ENCODE data around the gene RAD17.
"Not testable (repeated sequence)": the region's sequence is repeated elsewhere in the genome, so short reads cannot be mapped to it uniquely, and the experiment has no call there.

Gene RAD17

DNA sequence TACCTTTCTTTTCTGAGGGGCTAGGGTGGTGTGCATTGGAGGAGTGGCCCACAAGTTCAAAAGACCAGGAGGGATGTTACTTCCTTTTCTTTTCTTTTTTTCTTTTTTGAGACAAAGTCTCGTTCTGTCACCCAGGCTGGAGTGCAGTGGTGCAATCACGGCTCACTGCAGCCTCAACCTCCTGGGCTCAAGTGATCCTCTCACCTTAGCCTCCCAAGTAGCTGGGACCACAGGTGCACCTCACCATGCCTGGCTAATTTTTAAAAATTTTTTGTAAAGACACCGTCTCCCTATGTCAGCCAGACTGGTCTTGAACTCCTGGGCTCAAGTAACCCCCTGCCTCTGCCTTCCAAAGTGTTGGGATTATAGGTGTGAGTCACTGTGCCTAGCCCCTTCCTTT is 83.9 kb downstream of the RAD17 start:
- not testable (repeated sequence) for H3K4me3 ChIP-seq, H3K27ac ChIP-seq

DNA sequence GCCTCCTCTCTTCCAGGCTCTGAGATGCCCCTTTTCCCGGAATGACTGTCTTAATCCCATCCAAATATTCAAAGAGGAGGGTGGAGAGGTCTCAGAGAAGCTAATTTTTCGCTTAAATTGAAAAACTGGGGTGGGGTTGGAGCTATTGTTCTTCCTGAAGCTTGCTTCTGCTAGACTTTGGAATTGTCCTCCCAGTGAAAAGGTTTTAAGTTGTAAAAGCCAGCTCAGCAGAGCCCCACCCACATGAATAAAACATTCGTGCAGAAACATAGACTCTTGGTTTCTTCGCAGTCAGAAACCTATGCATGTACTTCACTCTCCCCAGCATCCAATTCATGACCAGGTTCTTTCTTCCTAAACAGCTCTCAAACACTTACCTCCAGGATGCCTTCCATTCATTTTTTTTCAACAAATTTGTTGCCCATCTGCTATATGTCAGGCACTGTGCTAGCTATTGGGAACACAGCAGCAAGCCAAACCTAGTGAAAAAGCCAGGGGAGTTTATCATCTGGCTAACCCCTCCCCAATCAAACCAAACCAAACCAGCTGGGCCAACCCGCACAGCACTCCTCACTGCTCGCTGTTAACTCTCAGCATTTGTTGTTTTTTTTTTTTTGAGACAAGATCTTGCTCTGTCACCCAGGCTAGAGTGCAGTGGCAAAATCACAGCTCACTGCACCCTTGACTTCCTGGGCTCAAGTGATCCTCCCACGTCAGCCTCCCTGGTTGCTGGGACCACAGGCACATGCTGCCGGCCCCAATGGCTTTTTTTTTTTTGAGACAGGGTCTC is 85.0 kb downstream of the RAD17 start:
- H3K4me3 ChIP-seq: no peak overlapping the region
- H3K27ac ChIP-seq: no peak overlapping the region

- not testable (repeated sequence) for H3K27ac ChIP-seq, H3K4me3 ChIP-seq
Observed at GRCh38 chr5:69455428-69455988, 85.9 kb downstream of the RAD17 start.

DNA sequence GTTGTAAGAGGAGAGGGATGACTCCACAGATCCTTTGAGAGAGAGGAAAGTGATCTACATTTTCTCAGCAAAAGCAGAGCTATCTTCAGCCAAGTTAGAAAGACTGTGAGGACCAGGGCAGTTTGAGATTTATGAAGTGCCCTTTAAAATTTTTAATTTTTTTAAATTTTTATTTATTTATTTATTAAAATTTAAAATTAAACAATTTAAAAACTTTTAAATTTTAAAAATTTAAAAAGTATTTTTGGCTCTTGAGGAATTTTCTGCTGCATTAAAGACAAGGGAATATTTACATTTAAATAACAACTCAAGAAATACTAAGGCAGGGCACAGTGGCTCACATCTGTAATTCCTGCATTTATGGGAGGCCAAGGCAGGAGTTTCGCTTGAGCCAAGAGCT is 92.6 kb downstream of the RAD17 start:
- Histone ChIP-seq H3K4me3 (no peak overlapping the region), H3K27ac (no peak overlapping the region)
